Measurements from ENCODE around the gene SMC3.

- no peak for TF ChIP-seq POLR2A (IDR thresholded peaks at IDR 0.05)
- no peak for TF ChIP-seq CTCF (IDR thresholded peaks at IDR 0.05)
Measured at GRCh38 chr10:110643035-110643652, 75.6 kb downstream of the SMC3 start.

Data from esophagus squamous epithelium (tissue), 4 donors.